K562 (cell line): ENCODE measurements around the gene APOBEC3G. TPM values are rescaled to one million over a fixed set of nuclear protein-coding genes. Genes with fewer than 3 reads are reported as not detected.
"Not testable (repeated sequence)": the region's sequence is repeated elsewhere in the genome, so short reads cannot be mapped to it uniquely, and the experiment has no call there.

Experiments used
- ATAC-seq: fragments of 200-7000 bp; cut with Tn5 transposase; 3 replicates; pipeline ENCODE4 v1.9.1; 2020; ENCODE audit warnings: moderate library complexity
- Bru-seq: library from RNA; stranded (reverse); fragments of 400-500 nt; gene quantifications from one replicate; lab custom pipeline; 2021; lab: Mats Ljungman, UMichigan
- BruChase-seq, 2 experiments: library from RNA; stranded (reverse); fragments of 400-500 nt; gene quantifications; one replicate each; lab custom pipeline; 2021; lab: Mats Ljungman, UMichigan
- BruUV-seq: library from RNA; stranded (reverse); fragments of 400-500 nt; replicated peaks from 2 replicates; lab custom pipeline; 2021; lab: Mats Ljungman, UMichigan
- CTCF ChIA-PET: fragments of 300-600 bp; formaldehyde crosslinking; extraction: SDS; loops from one replicate; lab custom pipeline; 2021; ENCODE audit warnings: low intra/inter-chr PET ratio; lab: Yijun Ruan, JAX
- POLR2A ChIA-PET: fragments of 300-600, 350-650 bp; sonication (Branson Sonifier 250); formaldehyde crosslinking; extraction: SDS; loops from one replicate; lab custom pipeline; 2021; ENCODE audit warnings: antibody characterized with exemption, inconsistent platforms; lab: Yijun Ruan, JAX
- DNase-seq, 4 experiments: peaks; one replicate each; pipeline versions ENCODE4 v3.0.0 to v3.0.0-alpha.2; 2011 to 2018; ENCODE audit warnings: low spot score in 3 of 4, mixed read lengths in 3 of 4; ENCODE audit errors: extremely low read depth in 1 of 4
- FAIRE-seq: peaks from 2 replicates; lab custom pipeline; 2011; peaks lifted over from hg19 to GRCh38; lab: Jason Lieb, UNC
- H2AFZ ChIP-seq: 2 replicates; pipeline ENCODE4 v1.6.0; 2011; ENCODE audit warnings: low read depth, low read length, control low read depth, inconsistent platforms
- H3K27ac ChIP-seq: fragments of 200-600 bp; 3 replicates; pipeline ENCODE4 v1.8.0; 2011; ENCODE audit warnings: low read depth, mild to moderate bottlenecking, control low read depth, inconsistent platforms, low read length, moderate library complexity, mixed read lengths; ENCODE audit errors: extremely low read depth
- H3K27me3 ChIP-seq, 2 experiments: fragments of 300-600 bp in 1 of 2; 2 replicates in 1 of 2; 3 replicates in 1 of 2; pipeline versions ENCODE4 v1.6.0 to v1.8.0; 2011; ENCODE audit warnings: inconsistent platforms in 2 of 2, low read length in 2 of 2, mild to moderate bottlenecking in 1 of 2, mixed read lengths in 1 of 2, moderate library complexity in 1 of 2; ENCODE audit not compliant: control insufficient read depth in 2 of 2, insufficient read depth in 2 of 2
- H3K36me3 ChIP-seq: fragments of 300-600 bp; 3 replicates; pipeline ENCODE4 v1.8.0; 2011; ENCODE audit warnings: mild to moderate bottlenecking, low read length, inconsistent platforms; ENCODE audit not compliant: control insufficient read depth, insufficient read depth
- H3K4me1 ChIP-seq, 2 experiments: fragments of 200-600 bp in 1 of 2; replicated peaks in 1 of 2; 2 replicates in 1 of 2; 3 replicates in 1 of 2; pipeline versions ENCODE4 v1.5.1 to v1.8.0; 2011; ENCODE audit warnings: inconsistent platforms in 2 of 2, low read length in 2 of 2, mild to moderate bottlenecking in 1 of 2, mixed read lengths in 1 of 2, moderate library complexity in 1 of 2; ENCODE audit not compliant: control insufficient read depth in 2 of 2, insufficient read depth in 2 of 2
- H3K4me2 ChIP-seq: 2 replicates; pipeline ENCODE4 v1.6.1; 2011; ENCODE audit warnings: low read length, control low read depth, inconsistent platforms, mixed read lengths; ENCODE audit not compliant: insufficient read depth
- H3K4me3 ChIP-seq: fragments of 200-600 bp; sonication (generic), shearing (Covaris generic); 2 replicates; pipeline ENCODE4 v1.5.1; 2016; ENCODE audit warnings: control low read depth, inconsistent platforms
- H3K79me2 ChIP-seq: fragments of 200-600 bp; 3 replicates; pipeline ENCODE4 v1.8.0; 2011; ENCODE audit warnings: low read length, inconsistent platforms; ENCODE audit not compliant: control insufficient read depth, insufficient read depth
- H3K9ac ChIP-seq, 2 experiments: 2 replicates each; pipeline versions ENCODE4 v1.6.0 to v1.6.1; 2011; ENCODE audit warnings: low read depth in 2 of 2, low read length in 2 of 2, control low read depth in 1 of 2, inconsistent platforms in 1 of 2, mild to moderate bottlenecking in 1 of 2, mixed read lengths in 1 of 2; ENCODE audit not compliant: insufficient read depth in 1 of 2
- H3K9me1 ChIP-seq: one replicate; pipeline ENCODE4 v1.6.0; 2011; ENCODE audit warnings: inconsistent platforms, mild to moderate bottlenecking, low read length, moderate library complexity; ENCODE audit not compliant: control insufficient read depth, insufficient read depth
- H3K9me3 ChIP-seq: replicated peaks from 2 replicates; pipeline ENCODE4 v1.5.1; 2011; ENCODE audit warnings: low read depth, low read length, inconsistent platforms; ENCODE audit not compliant: control insufficient read depth, insufficient read depth
- H4K20me1 ChIP-seq: replicated peaks from 2 replicates; pipeline ENCODE4 v1.6.1; 2011; ENCODE audit warnings: low read length, inconsistent platforms, mixed read lengths; ENCODE audit not compliant: control insufficient read depth, insufficient read depth
- CTBP1 ChIP-seq: fragments of 450-650 bp; IDR thresholded peaks from 2 replicates; pipeline ENCODE4 v1.6.1; 2016; ENCODE audit warnings: borderline replicate concordance
- KDM1A ChIP-seq, 2 experiments: fragments of 450-650 bp; IDR thresholded peaks; 2 replicates each; pipeline ENCODE4 v1.6.1; 2016; ENCODE audit warnings: mild to moderate bottlenecking in 2 of 2
- KDM5B ChIP-seq: fragments of 200-600 bp; sonication (generic); IDR thresholded peaks from 2 replicates; pipeline ENCODE4 v1.6.1; 2012; ENCODE audit warnings: low read depth, mild to moderate bottlenecking, moderate library complexity, low read length, control low read depth, inconsistent platforms; ENCODE audit not compliant: insufficient replicate concordance
- MAZ ChIP-seq, 2 experiments: fragments of 450-650 bp in 1 of 2; sonication (generic) in 1 of 2; formaldehyde crosslinking; IDR thresholded peaks in 1 of 2; conservative IDR thresholded peaks in 1 of 2; 2 replicates each; pipeline versions ENCODE4 v1.4.0 to v1.5.0; 2020; ENCODE audit warnings: mild to moderate bottlenecking in 1 of 2, missing genetic modification reagents in 1 of 2
- PHF8 ChIP-seq: fragments of 200-600 bp; sonication (generic); IDR thresholded peaks from 2 replicates; pipeline ENCODE4 v1.6.1; 2012; ENCODE audit warnings: mixed run types, mild to moderate bottlenecking, inconsistent platforms, low read length, moderate library complexity, borderline replicate concordance
- POLR2G ChIP-seq: fragments of 200-400 bp; formaldehyde crosslinking; IDR thresholded peaks from 2 replicates; pipeline ENCODE4 v1.6.1; 2017; ENCODE audit warnings: low read depth, mild to moderate bottlenecking, antibody characterized with exemption, low read length, moderate library complexity
- RBFOX2 ChIP-seq: fragments of 200-400 bp; formaldehyde crosslinking; IDR thresholded peaks from 2 replicates; pipeline ENCODE4 v1.6.1; 2017; ENCODE audit warnings: low read depth, mild to moderate bottlenecking, low read length, moderate library complexity
- SUPT5H ChIP-seq: fragments of 450-650 bp; IDR thresholded peaks from 2 replicates; pipeline ENCODE4 v1.6.1; 2016
- VEZF1 ChIP-seq: fragments of 200-800 bp; sonication (Bioruptor generic); IDR thresholded peaks from 2 replicates; pipeline ENCODE4 v1.6.1; 2017; ENCODE audit warnings: missing genetic modification characterization, missing compliant biosample characterization
- ZNF263 ChIP-seq: sonication (generic); formaldehyde crosslinking; IDR thresholded peaks from 2 replicates; pipeline ENCODE4 v1.8.0; 2022; ENCODE audit warnings: mild to moderate bottlenecking, missing genetic modification reagents, borderline replicate concordance
- WGBS: fragments of 100-300 bp; shearing (Covaris generic); methylation state at CpG from one replicate; pipeline ENCODE4 v1.1.6; 2016; ENCODE audit warnings: low coverage, mixed read lengths; ENCODE audit not compliant: insufficient coverage; ENCODE audit errors: missing lambda C conversion rate; 5-methylcytosine and 5-hydroxymethylcytosine counted together
- in situ Hi-C: fragments of 300-500 bp; cut with MboI; formaldehyde crosslinking; loops from 4 replicates; pipeline ENCODE4 v1.15.0; 2018; ENCODE audit warnings: inconsistent platforms, mixed read lengths
- intact Hi-C: fragments of 100-400 bp; cut with micrococcal nuclease; formaldehyde crosslinking; loops from 2 replicates; pipeline ENCODE4 v1.14.2; 2022
- long read RNA-seq, 3 experiments: library from polyadenylated mRNA in 2 of 3; library from RNA in 1 of 3; unstranded in 2 of 3; stranded (forward) in 1 of 3; transcript quantifications; one replicate each; pipeline ENCODE4 v2.0.0, GENCODE V29; 2019 to 2022
- polyA minus RNA-seq, 3 experiments: library from RNA; depleted of rRNA, polyadenylated mRNA; stranded (reverse); fragments of >200 nt; gene quantifications; 2 replicates each; pipeline ENCODE4 v1.2.3, GENCODE V29; 2011
- polyA plus RNA-seq, 8 experiments: library from polyadenylated mRNA; depleted of rRNA in 4 of 8; stranded (reverse) in 5 of 8; unstranded in 3 of 8; fragments of >200 nt; fragmentation: Nextera tagmentation in 2 of 8; fragmentation: Illumina TruSeq in 1 of 8; extraction: Ambion mirVana in 2 of 8; extraction: Trizol in 1 of 8; gene quantifications; 2 replicates each; pipeline versions ENCODE4 v1.2.1 to v1.2.3, GENCODE V29; 2011 to 2014; ENCODE audit warnings: inconsistent platforms in 1 of 8, missing spikeins in 1 of 8
- total RNA-seq, 7 experiments: library from RNA; depleted of rRNA in 6 of 7; stranded (reverse); fragments of >200 nt in 6 of 7; fragmentation: Illumina TruSeq in 2 of 7; extraction: Trizol in 2 of 7; gene quantifications; 2 replicates each; pipeline versions ENCODE4 v1.2.1 to v1.2.3, GENCODE V29; 2011 to 2021; ENCODE audit warnings: low replicate concordance in 1 of 7

APOBEC3G gene
- 9.8 and 25.1 TPM in 2 replicates for total RNA-seq (2011; cell fraction: chromatin; rRNA removed; ENCODE audit: low replicate concordance)
- 18.3 and 21.7 TPM in 2 replicates for total RNA-seq (2011; cell fraction: nucleolus; rRNA removed)
- 14.8 and 18.6 TPM in 2 replicates for total RNA-seq (2011; cell fraction: nucleoplasm; rRNA removed)
- total RNA-seq (2014; rRNA removed) (7.8 and 8.2 TPM in 2 replicates), total RNA-seq (2014; rRNA removed; fragmentation: Illumina TruSeq; extraction: Trizol) (7.1 and 7.2 TPM in 2 replicates), total RNA-seq (2015; rRNA removed; fragmentation: Illumina TruSeq; extraction: Trizol) (5.2 and 5.3 TPM in 2 replicates), total RNA-seq (2021) (6.2 and 6.6 TPM in 2 replicates), polyA plus RNA-seq (2011; rRNA removed) (6.8 and 12.6 TPM in 2 replicates), polyA plus RNA-seq (2014; fragmentation: Illumina TruSeq; extraction: Trizol) (9.1 and 12.0 TPM in 2 replicates), polyA plus RNA-seq (2014; fragmentation: Nextera tagmentation; extraction: Ambion mirVana) (10 to 100 TPM; 20.4 to 20.8 TPM), polyA plus RNA-seq (2014; rRNA removed) (11.4 and 14.3 TPM in 2 replicates), polyA minus RNA-seq (2011; rRNA and poly(A)+ RNA removed) (6.3 and 11.5 TPM in 2 replicates), Bru-seq, nascent RNA (percentile 53 among the genes with signal in this experiment), BruChase-seq, experiment 1, labeled RNA remaining after a 2-hour chase (percentile 38 among the genes with signal in this experiment), BruChase-seq, experiment 2, labeled RNA remaining after a 6-hour chase (percentile 44 among the genes with signal in this experiment)
- 6.6 and 11.1 TPM in 2 replicates for polyA plus RNA-seq (2011; cell fraction: cytosol; rRNA removed)
- 5.5 and 10.5 TPM in 2 replicates for polyA plus RNA-seq (2011; cell fraction: nucleus; rRNA removed)
- polyA plus RNA-seq (2012) = 6.7 and 14.8 TPM in 2 replicates
- polyA minus RNA-seq (2011; cell fraction: cytosol; rRNA and poly(A)+ RNA removed) = 4.2 and 6.1 TPM in 2 replicates
- 6.1 and 7.0 TPM in 2 replicates for polyA minus RNA-seq (2011; cell fraction: nucleus; rRNA and poly(A)+ RNA removed)
- long read RNA-seq, experiment 1, transcript APOBEC3G-201 (8 exons, 1,834 nt) = major isoform, 15 of 24 reads
- long read RNA-seq, experiment 1, partial matches to known transcripts = 6 of 24 reads
- long read RNA-seq, experiment 1, other reads (novel, unspliced or antisense) = 3 of 24 reads
- long read RNA-seq, experiment 2, partial matches to known transcripts = 2 of 6 reads
- long read RNA-seq, experiment 2, other reads (novel, unspliced or antisense) = 2 of 6 reads
- long read RNA-seq, experiment 3, transcript APOBEC3G-201 (8 exons, 1,834 nt) = major isoform, 8 of 9 reads
- long read RNA-seq, experiment 3, partial matches to known transcripts = 0 of 9 reads
- long read RNA-seq, experiment 3, other reads (novel, unspliced or antisense) = 1 of 9 reads

- H3K36me3 ChIP-seq, H4K20me1 ChIP-seq, H3K9me3 ChIP-seq, H3K9me1 ChIP-seq, BruUV-seq, H3K79me2 ChIP-seq, intact Hi-C loops, CTCF ChIA-PET, H3K27me3 ChIP-seq: not testable (repeated sequence)
- Histone ChIP-seq H2AFZ (peak within 1 kb of the TSS; percentile 55), H3K4me3 (peak within 1 kb of the TSS; percentile 48), H3K4me1 (peaks cover 0 to 20% of the 10 kb centered on the region in 2 experiments; a peak in 4 of 5 replicates), H3K4me2 (peak within 1 kb of the TSS; percentile 78), H3K9ac (peak within 1 kb of the TSS; percentile 59 to 84), H3K27ac (peak within 1 kb of the TSS; percentile 61; the same call in 2 of the 3 replicates)
- POLR2A ChIA-PET = interaction anchor here (0.6 to 0.9 kb wide), 2 partner anchors 243 to 387 kb away, joined by 3 read pairs; no protein-coding TSS in a partner anchor
- ATAC-seq (peak; percentile 96), FAIRE-seq (peak; percentile 88), DNase-seq (peak; percentile 23 to 81 (median 28))
- in situ Hi-C loops = loop anchor here (5.0 kb wide), 1 partner anchor 35 kb away; the partner anchor contains the start of gene APOBEC3F
- WGBS = 2% methylated on average over 8 of the region's 17 CpGs
- peak; percentile 72 for TF ChIP-seq POLR2G
- TF ChIP-seq CTBP1 = 0 out of 2 replicates have a peak, but pooled peaks have one; percentile 27
- 0 out of 2 replicates have a peak, but pooled peaks have one; percentile 39 for TF ChIP-seq SUPT5H
- TF ChIP-seq KDM5B = peak; percentile 60
- peak; percentile 34; the same call in 1 of the 2 replicates for TF ChIP-seq RBFOX2
- TF ChIP-seq VEZF1 (CRISPR knock-in tag) = peak; percentile 43
- peak; percentile 34 to 42; a peak in 1 of 4 replicates for TF ChIP-seq MAZ (CRISPR knock-in tag; conservative IDR thresholded peaks at IDR 0.05 in 1 of 2, IDR thresholded peaks at IDR 0.05 in 1 of 2)
- TF ChIP-seq PHF8 = peak; percentile 49; the same call in 1 of the 2 replicates
- peak; percentile 99 for TF ChIP-seq ZNF263
- peak in 1 of 2 experiments; percentile 13; a peak in 1 of 4 replicates for TF ChIP-seq KDM1A (IDR thresholded peaks at IDR 0.05)
These were observed at the start of gene APOBEC3G for GRCh38 chr22:39077026-39077840. APOBEC3G (plus strand) TSS chr22:39077275; CDS start chr22:39077362, 87 bp downstream.
